ENCODE data around the gene VANGL2. TPM values are rescaled to one million over a fixed set of nuclear protein-coding genes. Genes with fewer than 3 reads are reported as not detected.

The VANGL2 gene
- total RNA-seq, 1 experiment from 2014 or later = 2.0 TPM

DNA sequence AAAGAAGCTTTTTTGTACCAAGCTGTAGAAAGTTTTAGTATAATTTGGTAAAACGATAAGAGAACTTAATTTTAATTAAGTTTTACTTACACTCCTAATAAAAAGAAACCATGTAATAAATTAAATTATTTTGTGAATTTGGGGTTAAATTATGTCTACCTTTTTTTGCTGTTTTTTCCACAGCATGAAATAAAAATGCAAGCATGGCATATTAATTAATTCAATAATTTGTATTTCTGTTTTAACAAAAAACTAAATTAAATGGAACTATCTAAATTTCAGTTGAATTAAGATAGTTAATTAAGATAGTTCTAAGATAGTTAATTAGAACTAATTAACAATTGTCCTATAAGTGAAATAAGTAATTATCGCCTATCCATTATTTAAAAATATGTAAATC, 39.4 kb downstream of the VANGL2 start:
- no peak overlapping the region for H3K4me3 Mint-ChIP-seq (ENCODE audit: low read depth, unreplicated experiment)
- peaks cover 15% of the 10 kb centered on the region for H3K27me3 Mint-ChIP-seq (ENCODE audit: unreplicated experiment)
- DNase-seq = no peak
- CTCF ChIA-PET = interaction anchor here (0.6 kb wide), 1 partner anchor 233 kb away, joined by 4 read pairs; no protein-coding TSS in a partner anchor
- TF ChIP-seq, protein P1, sequence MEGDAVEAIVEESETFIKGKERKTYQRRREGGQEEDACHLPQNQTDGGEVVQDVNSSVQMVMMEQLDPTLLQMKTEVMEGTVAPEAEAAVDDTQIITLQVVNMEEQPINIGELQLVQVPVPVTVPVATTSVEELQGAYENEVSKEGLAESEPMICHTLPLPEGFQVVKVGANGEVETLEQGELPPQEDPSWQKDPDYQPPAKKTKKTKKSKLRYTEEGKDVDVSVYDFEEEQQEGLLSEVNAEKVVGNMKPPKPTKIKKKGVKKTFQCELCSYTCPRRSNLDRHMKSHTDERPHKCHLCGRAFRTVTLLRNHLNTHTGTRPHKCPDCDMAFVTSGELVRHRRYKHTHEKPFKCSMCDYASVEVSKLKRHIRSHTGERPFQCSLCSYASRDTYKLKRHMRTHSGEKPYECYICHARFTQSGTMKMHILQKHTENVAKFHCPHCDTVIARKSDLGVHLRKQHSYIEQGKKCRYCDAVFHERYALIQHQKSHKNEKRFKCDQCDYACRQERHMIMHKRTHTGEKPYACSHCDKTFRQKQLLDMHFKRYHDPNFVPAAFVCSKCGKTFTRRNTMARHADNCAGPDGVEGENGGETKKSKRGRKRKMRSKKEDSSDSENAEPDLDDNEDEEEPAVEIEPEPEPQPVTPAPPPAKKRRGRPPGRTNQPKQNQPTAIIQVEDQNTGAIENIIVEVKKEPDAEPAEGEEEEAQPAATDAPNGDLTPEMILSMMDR (IDR thresholded peaks at IDR 0.05; ENCODE audit: unreplicated experiment) = no peak
- BruUV-seq (replicated peaks) = no TSS peak
- H3K27ac Mint-ChIP-seq (ENCODE audit: unreplicated experiment) = no peak overlapping the region
- no peaks in the 10 kb centered on the region for H3K9me3 Mint-ChIP-seq (ENCODE audit: low read depth, unreplicated experiment)
- no peaks in the 10 kb centered on the region for H3K36me3 Mint-ChIP-seq (ENCODE audit: insufficient read depth, unreplicated experiment)
- no peaks in the 10 kb centered on the region for H3K4me1 Mint-ChIP-seq (ENCODE audit: low read depth, unreplicated experiment)
- intact Hi-C loops (cut with micrococcal nuclease; ENCODE audit: unreplicated experiment) = no loop called here

DNA sequence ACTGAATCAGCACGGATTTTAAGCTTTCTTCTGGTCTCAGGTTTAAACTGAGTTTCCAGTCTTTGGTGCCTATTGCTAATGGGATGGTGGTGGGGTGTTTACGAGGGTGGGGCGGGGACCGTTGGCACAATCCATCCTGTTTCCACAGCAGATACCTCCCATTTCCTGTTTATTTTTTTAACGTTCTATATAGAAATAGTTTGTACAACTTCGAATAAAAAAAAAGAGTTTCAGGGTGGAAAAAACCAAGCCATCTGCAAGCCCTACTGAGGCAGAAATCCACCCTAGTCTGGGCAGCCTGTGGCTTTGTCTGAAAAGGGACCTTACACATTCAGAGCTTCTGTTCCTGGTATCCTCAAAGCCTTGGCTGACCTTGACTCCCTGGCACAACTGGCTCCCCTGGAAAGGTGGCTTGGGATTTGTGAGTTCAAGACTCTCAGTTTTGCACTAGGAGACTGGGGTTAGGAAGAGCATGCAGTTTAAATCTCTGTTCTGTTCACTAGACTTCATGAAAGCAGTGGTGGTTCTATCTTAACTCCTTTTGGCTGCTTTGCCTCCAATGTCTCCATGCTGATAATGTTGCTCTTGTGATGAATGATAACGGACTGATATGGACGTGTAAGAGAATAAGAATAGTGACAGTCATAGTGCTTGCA, 46.7 kb downstream of the VANGL2 start:
- CTCF ChIA-PET = interaction anchor here (0.7 kb wide), 1 partner anchor 1859 kb away, joined by 3 read pairs; no protein-coding TSS in a partner anchor
- H3K9me3 Mint-ChIP-seq (ENCODE audit: low read depth, unreplicated experiment) = no peaks in the 10 kb centered on the region
- no peak overlapping the region for H3K4me3 Mint-ChIP-seq (ENCODE audit: low read depth, unreplicated experiment)
- intact Hi-C loops (cut with micrococcal nuclease; ENCODE audit: unreplicated experiment) = no loop called here
- no peaks in the 10 kb centered on the region for H3K4me1 Mint-ChIP-seq (ENCODE audit: low read depth, unreplicated experiment)
- BruUV-seq (replicated peaks) = no TSS peak
- H3K27ac Mint-ChIP-seq (ENCODE audit: unreplicated experiment) = no peak overlapping the region
- TF ChIP-seq, protein P1 (IDR thresholded peaks at IDR 0.05; ENCODE audit: unreplicated experiment) = no peak
- no peak for DNase-seq
- H3K27me3 Mint-ChIP-seq (ENCODE audit: unreplicated experiment) = no peaks in the 10 kb centered on the region
- H3K36me3 Mint-ChIP-seq (ENCODE audit: insufficient read depth, unreplicated experiment) = no peaks in the 10 kb centered on the region

DNA sequence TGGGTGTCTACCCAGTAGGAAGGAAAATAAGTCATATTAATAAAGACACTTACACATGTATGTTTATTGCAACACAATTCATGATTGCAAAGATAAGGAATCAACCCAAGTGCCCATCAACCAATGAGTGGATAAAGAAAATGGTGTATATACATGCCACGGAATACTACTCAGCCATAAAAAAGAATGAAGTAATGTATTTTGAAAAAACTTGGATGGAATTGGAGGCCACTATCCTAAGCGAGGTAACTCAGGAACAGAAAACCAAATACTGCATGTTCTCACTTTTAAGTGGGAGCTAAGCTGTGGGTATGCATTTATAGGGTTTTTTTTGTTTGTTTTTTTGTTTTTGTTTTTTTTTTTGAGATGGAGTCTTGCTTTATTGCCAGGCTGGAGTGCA, 49.1 kb downstream of the VANGL2 start:
- no peak for DNase-seq
- TF ChIP-seq, protein P1 (IDR thresholded peaks at IDR 0.05; ENCODE audit: unreplicated experiment) = no peak
- CTCF ChIA-PET = no interaction called here
- Mint-ChIP-seq H3K36me3 (ENCODE audit: insufficient read depth, unreplicated experiment) (no peaks in the 10 kb centered on the region), H3K4me1 (ENCODE audit: low read depth, unreplicated experiment) (no peaks in the 10 kb centered on the region), H3K27me3 (ENCODE audit: unreplicated experiment) (no peaks in the 10 kb centered on the region), H3K4me3 (ENCODE audit: low read depth, unreplicated experiment) (no peak overlapping the region), H3K27ac (ENCODE audit: unreplicated experiment) (no peak overlapping the region), H3K9me3 (ENCODE audit: low read depth, unreplicated experiment) (no peaks in the 10 kb centered on the region)
- no TSS peak for BruUV-seq (replicated peaks)
- intact Hi-C loops (cut with micrococcal nuclease; ENCODE audit: unreplicated experiment) = no loop called here

DNA sequence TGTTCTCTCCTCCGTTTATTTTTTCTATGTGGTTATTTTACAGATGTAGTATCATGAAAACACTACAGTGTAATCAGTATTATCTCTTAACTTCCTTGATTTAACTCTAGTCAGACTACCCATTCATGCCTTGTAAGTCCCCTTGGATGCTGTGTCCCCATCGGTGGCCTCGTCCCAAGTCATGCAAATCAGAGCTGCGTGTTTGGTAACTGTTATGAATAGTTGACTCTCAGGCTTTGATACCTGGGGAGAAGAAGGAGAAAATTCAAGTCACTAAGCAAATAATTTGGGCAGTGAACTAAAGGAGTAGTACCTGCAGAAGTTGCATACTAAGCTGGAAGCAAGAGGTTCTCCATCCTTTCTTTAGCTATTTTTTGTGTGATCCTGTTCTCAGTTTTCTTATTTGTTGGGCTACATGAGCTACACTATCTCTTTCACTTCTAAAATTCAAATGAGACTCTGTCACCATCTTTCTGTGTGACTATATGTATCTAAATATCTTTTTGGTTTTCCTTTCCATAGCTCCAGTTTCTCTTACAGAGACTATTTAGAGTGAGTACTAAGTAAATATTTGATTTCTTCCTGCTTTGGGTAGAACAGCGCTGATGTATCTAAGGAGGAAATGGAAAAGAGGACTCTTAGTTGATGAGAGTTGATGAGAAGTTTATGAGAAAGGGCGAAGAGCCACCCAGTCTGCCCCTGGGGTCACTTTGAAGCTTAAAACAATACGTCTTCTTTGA, 50.9 kb downstream of the VANGL2 start:
- TF ChIP-seq, protein P1 (IDR thresholded peaks at IDR 0.05; ENCODE audit: unreplicated experiment) = no peak
- Mint-ChIP-seq H3K27ac (ENCODE audit: unreplicated experiment) (no peak overlapping the region), H3K4me1 (ENCODE audit: low read depth, unreplicated experiment) (no peaks in the 10 kb centered on the region), H3K36me3 (ENCODE audit: insufficient read depth, unreplicated experiment) (no peaks in the 10 kb centered on the region), H3K4me3 (ENCODE audit: low read depth, unreplicated experiment) (no peak overlapping the region), H3K9me3 (ENCODE audit: low read depth, unreplicated experiment) (no peaks in the 10 kb centered on the region), H3K27me3 (ENCODE audit: unreplicated experiment) (no peaks in the 10 kb centered on the region)
- CTCF ChIA-PET = interaction anchor here (0.8 to 1.1 kb wide), 2 partner anchors 12 to 19 kb away, joined by 3 to 4 read pairs; no protein-coding TSS in a partner anchor
- no peak for DNase-seq
- intact Hi-C loops (cut with micrococcal nuclease; ENCODE audit: unreplicated experiment) = no loop called here
- BruUV-seq (replicated peaks) = no TSS peak
